NB4 (cell line): ENCODE results near the gene VPS8.

ENCODE experiments used
- DNase-seq: peaks from one replicate; pipeline ENCODE4 v3.0.0; 2010; ENCODE audit warnings: low read depth
- H3K4me3 ChIP-seq: one replicate; pipeline ENCODE4 v1.5.1; 2011; ENCODE audit warnings: mild to moderate bottlenecking, low read depth, low read length, moderate library complexity
- CTCF ChIP-seq: IDR thresholded peaks from one replicate; pipeline ENCODE4 v1.5.1; 2012; ENCODE audit warnings: low read depth, low read length
- MAX ChIP-seq: IDR thresholded peaks from 2 replicates; pipeline ENCODE4 v1.6.1; 2011; ENCODE audit warnings: low read depth, low read length
- MYC ChIP-seq: IDR thresholded peaks from 2 replicates; pipeline ENCODE4 v1.6.1; 2011; ENCODE audit warnings: low read depth, low read length
- POLR2A ChIP-seq: IDR thresholded peaks from 2 replicates; pipeline ENCODE4 v1.6.1; 2011; ENCODE audit warnings: mild to moderate bottlenecking; ENCODE audit not compliant: insufficient read length; ENCODE audit errors: extremely low read depth

Gene VPS8

GRCh38 chr3:184769382-184770170 lies 42.4 kb upstream of the VPS8 start:
- TF ChIP-seq MAX: no peak
- no peak for TF ChIP-seq MYC
- TF ChIP-seq POLR2A: no peak
- no peak for DNase-seq
- no peak overlapping the region for H3K4me3 ChIP-seq

GRCh38 chr3:184770541-184770940 lies 41.4 kb upstream of the VPS8 start:
- TF ChIP-seq MAX: no peak
- no peak for TF ChIP-seq MYC
- no peak for TF ChIP-seq CTCF
- TF ChIP-seq POLR2A: no peak
- no peak overlapping the region for H3K4me3 ChIP-seq

GRCh38 chr3:184771301-184772127 lies 40.5 kb upstream of the VPS8 start:
- no peak for TF ChIP-seq POLR2A
- no peak for TF ChIP-seq MYC
- TF ChIP-seq CTCF: no peak
- no peak for DNase-seq
- no peak overlapping the region for H3K4me3 ChIP-seq

More at GRCh38 chr3:184770541-184770940, 41.4 kb upstream of the VPS8 start:
- DNase-seq: no peak

GRCh38 chr3:184772667-184773272 lies 39.2 kb upstream of the VPS8 start:
- TF ChIP-seq CTCF (no peak), POLR2A (no peak), MYC (no peak), MAX (no peak)
- H3K4me3 ChIP-seq: no peak overlapping the region
- no peak for DNase-seq

- H3K4me3 ChIP-seq: no peak overlapping the region
- DNase-seq: no peak
- TF ChIP-seq CTCF (no peak), MYC (no peak), POLR2A (no peak), MAX (no peak)
Measured at GRCh38 chr3:184773283-184774186, 38.4 kb upstream of the VPS8 start.

GRCh38 chr3:184776916-184777315 lies 35.0 kb upstream of the VPS8 start:
- DNase-seq: no peak
- TF ChIP-seq MYC (no peak), POLR2A (no peak), CTCF (no peak)
- H3K4me3 ChIP-seq: no peak overlapping the region
